ENCODE results near the gene STAB2. TPM values are rescaled to one million over a fixed set of nuclear protein-coding genes. Genes with fewer than 3 reads are reported as not detected.

STAB2 gene
- total RNA-seq, 1 donor from 2014 or later = not detected

DNA sequence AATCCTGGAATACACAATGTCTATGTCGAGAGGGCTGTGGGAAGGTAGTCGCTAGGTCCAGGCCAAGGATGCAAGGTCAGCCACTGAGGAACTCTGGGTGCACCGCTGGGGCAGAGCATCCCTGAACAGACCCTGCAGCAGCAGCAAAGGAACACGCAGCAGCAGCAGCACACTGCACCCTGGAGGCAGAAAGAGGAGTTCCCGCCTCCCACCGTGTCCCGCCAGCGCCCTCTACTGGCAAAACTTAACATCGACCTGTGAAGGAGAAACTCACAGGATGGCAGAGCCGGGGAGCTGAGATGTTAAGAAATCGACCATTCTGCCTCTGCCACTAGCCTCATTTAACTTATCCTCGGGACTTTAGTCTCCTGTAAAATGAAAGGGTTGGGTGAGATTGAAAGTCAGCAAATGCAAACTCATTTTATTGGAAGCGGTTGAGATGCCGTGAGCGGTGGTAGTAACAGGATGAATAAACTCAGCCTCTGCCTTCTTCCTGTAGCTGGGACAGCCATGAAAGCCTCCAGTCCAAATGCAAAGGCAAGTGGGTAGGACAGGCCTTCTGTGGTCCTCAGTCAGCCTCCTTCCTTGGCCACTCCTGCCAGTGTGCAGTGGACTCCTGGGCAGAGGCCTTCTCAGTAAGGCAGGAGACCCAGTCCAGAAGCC is 45.6 kb downstream of the STAB2 start:
- Histone ChIP-seq H3K27me3 (no peaks in the 10 kb centered on the region), H3K27ac (no peak overlapping the region), H3K4me1 (no peaks in the 10 kb centered on the region), H3K9me3 (no peaks in the 10 kb centered on the region), H3K36me3 (no peaks in the 10 kb centered on the region), H3K4me3 (no peak overlapping the region)
- intact Hi-C loops (cut with DNase I) = no loop called here
- no peak for DNase-seq (ENCODE audit: low spot score in 2 of 2)
- TF ChIP-seq CTCF (IDR thresholded peaks at IDR 0.05) = peak in 1 of 3 experiments; percentile 17

GRCh38 chr12:103634732-103635131 is 47.7 kb downstream of the STAB2 start:
- Histone ChIP-seq H3K27me3 (no peaks in the 10 kb centered on the region), H3K36me3 (no peaks in the 10 kb centered on the region), H3K9me3 (no peaks in the 10 kb centered on the region), H3K4me3 (no peak overlapping the region), H3K4me1 (no peaks in the 10 kb centered on the region), H3K27ac (no peak overlapping the region)
- TF ChIP-seq CTCF (IDR thresholded peaks at IDR 0.05) = no peak
- intact Hi-C loops (cut with DNase I) = no loop called here
- DNase-seq (ENCODE audit: low spot score in 2 of 2) = no peak

- intact Hi-C loops (cut with DNase I) = no loop called here
- Histone ChIP-seq H3K4me1 (no peaks in the 10 kb centered on the region), H3K4me3 (no peak overlapping the region), H3K27ac (no peak overlapping the region), H3K36me3 (no peaks in the 10 kb centered on the region), H3K9me3 (no peaks in the 10 kb centered on the region), H3K27me3 (no peaks in the 10 kb centered on the region)
- no peak for TF ChIP-seq CTCF (IDR thresholded peaks at IDR 0.05)
- no peak for DNase-seq (ENCODE audit: low spot score in 2 of 2)
These were observed 48.3 kb downstream of the STAB2 start for GRCh38 chr12:103635419-103635818.

DNA sequence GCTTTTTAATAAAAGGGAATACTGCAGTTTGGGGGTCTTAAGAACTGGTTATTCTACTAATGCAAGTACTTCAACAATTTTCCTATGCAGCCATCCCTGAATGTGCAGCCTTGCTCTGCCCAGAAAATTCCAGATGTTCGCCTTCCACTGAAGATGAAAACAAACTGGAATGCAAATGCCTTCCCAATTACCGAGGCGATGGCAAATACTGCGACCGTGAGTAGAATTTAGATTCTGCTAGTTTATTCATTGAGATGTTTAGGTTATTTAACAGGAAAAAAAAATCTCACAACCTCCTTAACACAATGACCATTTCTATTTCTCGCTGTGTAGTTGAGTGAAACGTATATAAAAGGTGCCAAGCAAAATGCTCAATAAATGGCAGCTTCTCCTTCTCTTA is 49.9 kb downstream of the STAB2 start:
- no peaks in the 10 kb centered on the region for H3K36me3 ChIP-seq
- intact Hi-C loops (cut with DNase I) = no loop called here
- H3K4me3 ChIP-seq = no peak overlapping the region
- TF ChIP-seq CTCF (IDR thresholded peaks at IDR 0.05) = no peak
- H3K27ac ChIP-seq = no peak overlapping the region
- H3K4me1 ChIP-seq = no peaks in the 10 kb centered on the region
- no peak for DNase-seq (ENCODE audit: low spot score in 2 of 2)
- no peaks in the 10 kb centered on the region for H3K27me3 ChIP-seq
- no peaks in the 10 kb centered on the region for H3K9me3 ChIP-seq

GRCh38 chr12:103637429-103637828 is 50.4 kb downstream of the STAB2 start:
- intact Hi-C loops (cut with DNase I) = no loop called here

More at GRCh38 chr12:103637429-103637828, 50.4 kb downstream of the STAB2 start:
- TF ChIP-seq CTCF (IDR thresholded peaks at IDR 0.05) = no peak
- Histone ChIP-seq H3K27me3 (no peaks in the 10 kb centered on the region), H3K4me3 (no peak overlapping the region), H3K36me3 (no peaks in the 10 kb centered on the region), H3K9me3 (no peaks in the 10 kb centered on the region), H3K27ac (no peak overlapping the region), H3K4me1 (no peaks in the 10 kb centered on the region)
- no peak for DNase-seq (ENCODE audit: low spot score in 2 of 2)
